HG03064 (cell line): ENCODE results near the gene NFX1.
"Not testable (repeated sequence)": the region's sequence is repeated elsewhere in the genome, so short reads cannot be mapped to it uniquely, and the experiment has no call there.

Experiments
- ATAC-seq: cut with Tn5 transposase; IDR thresholded peaks from one replicate; pipeline ENCODE4 v1.9.1; 2021; ENCODE audit warnings: low read depth; ENCODE audit not compliant: unreplicated experiment

Gene NFX1

GRCh38 chr9:33306037-33306436 is 15.7 kb downstream of the NFX1 start:
- no peak for ATAC-seq

GRCh38 chr9:33307067-33307466 is 16.8 kb downstream of the NFX1 start:
- ATAC-seq: no peak

- no peak for ATAC-seq
Measured at GRCh38 chr9:33309903-33310302, 19.6 kb downstream of the NFX1 start.

- ATAC-seq: no peak
Measured at GRCh38 chr9:33310748-33311147, 20.4 kb downstream of the NFX1 start.

- ATAC-seq: no peak
Measured at GRCh38 chr9:33311953-33312352, 21.6 kb downstream of the NFX1 start.

DNA sequence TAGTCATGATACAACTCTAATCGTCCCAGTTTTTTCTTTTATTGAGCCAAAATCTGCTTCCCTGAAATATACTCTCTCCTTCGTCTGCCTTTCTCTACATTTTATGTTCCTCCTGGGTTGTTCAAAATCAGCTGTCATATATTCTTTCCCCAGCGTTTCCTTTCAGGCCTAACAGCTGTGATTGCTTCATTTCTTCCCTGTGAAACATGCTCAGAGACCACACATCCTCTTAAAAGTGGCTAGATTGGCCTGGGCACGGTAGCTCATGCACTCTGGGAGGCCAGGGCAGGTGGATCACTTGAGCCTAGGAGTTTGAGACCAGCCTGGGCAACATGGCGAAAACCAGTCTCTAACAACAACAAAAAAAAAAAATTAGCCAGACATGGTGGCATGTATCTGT is 25.1 kb downstream of the NFX1 start:
- ATAC-seq: no peak

- not testable (repeated sequence) for ATAC-seq
Measured at GRCh38 chr9:33317136-33317535, 26.8 kb downstream of the NFX1 start.

DNA sequence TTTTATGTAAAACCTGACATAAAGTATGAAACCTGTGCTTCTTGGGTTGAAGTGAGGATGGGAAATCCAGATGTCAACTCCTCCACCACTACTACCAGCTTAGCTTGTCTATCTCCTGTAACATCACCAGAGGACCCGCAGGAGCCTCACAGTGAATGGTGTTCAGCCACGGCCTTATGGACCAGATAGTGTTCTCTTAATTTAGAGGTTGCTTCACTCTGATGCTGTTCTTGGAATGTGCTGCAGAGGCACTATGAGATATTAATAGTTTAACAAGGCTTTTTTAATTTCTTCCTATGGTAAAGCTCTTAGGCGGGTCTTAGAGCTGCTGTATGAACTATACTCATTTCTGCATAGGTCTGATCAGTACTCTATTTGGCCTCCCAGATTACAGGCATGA is 27.9 kb downstream of the NFX1 start:
- ATAC-seq: no peak

GRCh38 chr9:33318781-33319180 is 28.5 kb downstream of the NFX1 start:
- no peak for ATAC-seq

DNA sequence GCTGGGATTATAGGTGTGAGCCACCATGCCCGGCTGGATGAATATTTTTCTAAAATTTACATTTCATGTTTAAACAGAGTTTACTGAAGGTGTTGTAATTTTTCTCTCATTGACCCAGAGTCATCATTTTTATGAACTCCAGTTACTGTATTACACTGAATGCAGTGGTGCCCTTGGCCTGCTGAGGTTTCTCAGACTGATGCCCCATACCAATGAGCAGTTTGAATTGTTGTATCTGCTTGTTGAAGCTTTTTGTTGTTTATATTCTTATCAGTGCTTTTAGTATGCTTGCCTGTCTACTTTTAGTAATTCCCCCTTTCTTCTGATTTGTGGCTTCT is 29.9 kb downstream of the NFX1 start:
- no peak for ATAC-seq

DNA sequence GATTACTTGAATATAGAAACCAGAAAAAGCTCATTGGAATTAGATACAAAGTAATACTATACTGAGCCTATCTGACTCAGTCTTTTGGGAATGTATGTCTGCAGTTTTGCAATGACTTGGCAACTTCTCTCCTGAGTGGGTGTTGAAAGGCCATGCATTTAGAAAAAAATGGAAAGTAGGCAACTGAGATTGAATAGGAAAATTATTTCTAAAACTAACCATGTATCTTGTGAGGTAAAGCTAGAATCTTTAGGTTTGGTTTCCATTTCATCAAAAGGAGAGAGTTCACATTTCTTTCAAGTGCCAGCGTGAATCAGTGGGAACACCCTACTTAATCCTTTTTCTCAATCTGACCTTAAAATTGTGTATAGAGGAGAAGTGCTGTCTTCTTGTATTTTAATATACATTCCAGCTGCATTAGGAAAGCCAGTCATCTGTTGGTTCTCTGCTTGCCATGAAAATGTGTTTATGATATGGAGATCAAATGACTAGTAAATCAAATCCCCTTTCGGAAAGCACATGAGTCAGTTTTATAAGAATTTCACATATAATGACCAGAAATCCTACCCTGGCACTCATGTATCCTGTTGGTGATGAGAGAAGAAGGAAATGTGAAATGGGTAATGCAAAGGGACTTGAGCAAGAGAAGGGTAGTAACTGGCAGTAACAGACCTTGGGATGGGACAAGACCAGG is 30.4 kb downstream of the NFX1 start:
- no peak for ATAC-seq

GRCh38 chr9:33329117-33329563 is 38.8 kb downstream of the NFX1 start:
- ATAC-seq: no peak

- no peak for ATAC-seq
Measured at GRCh38 chr9:33329979-33330378, 39.7 kb downstream of the NFX1 start.

GRCh38 chr9:33331377-33331891 is 41.1 kb downstream of the NFX1 start:
- no peak for ATAC-seq

- ATAC-seq: no peak
Measured at GRCh38 chr9:33332011-33332410, 41.7 kb downstream of the NFX1 start.

GRCh38 chr9:33332956-33333355 is 42.6 kb downstream of the NFX1 start:
- not testable (repeated sequence) for ATAC-seq

DNA sequence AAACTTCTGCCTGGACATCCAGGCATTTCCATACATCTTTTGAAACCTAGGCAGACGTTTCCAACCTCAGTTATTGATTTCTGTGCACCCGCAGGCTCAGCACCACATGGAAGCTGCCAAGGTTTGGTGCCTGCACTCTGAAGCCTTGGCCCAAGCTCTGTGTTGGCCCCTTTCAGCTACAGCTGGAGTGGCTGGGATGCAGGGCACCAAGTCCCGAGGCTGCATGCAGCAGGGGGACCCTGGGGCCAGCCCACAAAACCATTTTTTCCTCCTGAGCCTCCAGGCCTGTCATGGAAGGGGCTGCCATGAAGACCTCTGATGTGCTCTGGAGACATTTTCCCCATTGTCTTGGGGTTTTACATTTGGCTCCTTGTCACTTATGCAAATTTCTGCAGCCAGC is 49.9 kb downstream of the NFX1 start:
- ATAC-seq: no peak

- no peak for ATAC-seq
Measured at GRCh38 chr9:33341182-33341581, 50.9 kb downstream of the NFX1 start.

DNA sequence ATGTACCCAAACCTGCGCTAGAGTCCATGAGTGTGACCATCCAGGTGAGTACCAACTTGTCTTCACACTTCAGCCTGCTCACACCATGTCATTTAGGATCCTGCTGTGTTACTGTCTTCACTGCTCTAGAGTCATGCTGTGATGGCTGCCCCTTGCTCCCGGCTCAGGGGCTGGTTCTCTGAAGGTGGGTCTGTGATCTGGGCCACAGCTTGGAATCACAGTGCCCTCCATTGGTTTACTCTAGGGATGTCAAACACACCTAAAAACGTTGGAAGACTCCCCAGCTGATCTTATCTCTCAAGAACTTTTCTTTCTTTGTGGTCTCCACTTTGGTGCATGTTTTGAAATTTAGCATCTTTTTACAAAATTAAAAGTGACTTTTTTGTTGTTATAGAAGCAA is 53.8 kb downstream of the NFX1 start:
- no peak for ATAC-seq

DNA sequence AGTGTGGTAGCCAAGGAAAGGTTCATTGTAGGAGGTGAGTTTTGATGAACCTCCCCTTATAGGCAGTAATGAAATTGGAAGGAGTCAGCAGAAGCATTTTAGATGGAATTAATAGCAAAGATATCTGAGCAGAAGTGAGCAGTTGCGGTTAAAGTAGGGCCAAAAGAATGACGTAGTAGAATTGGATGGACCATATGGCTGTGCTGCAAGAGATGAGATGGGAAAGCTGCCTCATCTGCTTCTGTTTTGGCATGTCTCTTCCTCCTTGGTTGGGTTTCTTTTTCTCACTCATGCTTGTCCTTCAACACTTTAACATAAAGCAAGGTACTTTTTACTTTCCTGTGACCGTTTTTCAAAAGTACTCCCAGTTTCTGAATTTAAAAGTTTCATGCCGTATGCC is 56.2 kb downstream of the NFX1 start:
- ATAC-seq: no peak

GRCh38 chr9:33348998-33349397 is 58.7 kb downstream of the NFX1 start:
- no peak for ATAC-seq

DNA sequence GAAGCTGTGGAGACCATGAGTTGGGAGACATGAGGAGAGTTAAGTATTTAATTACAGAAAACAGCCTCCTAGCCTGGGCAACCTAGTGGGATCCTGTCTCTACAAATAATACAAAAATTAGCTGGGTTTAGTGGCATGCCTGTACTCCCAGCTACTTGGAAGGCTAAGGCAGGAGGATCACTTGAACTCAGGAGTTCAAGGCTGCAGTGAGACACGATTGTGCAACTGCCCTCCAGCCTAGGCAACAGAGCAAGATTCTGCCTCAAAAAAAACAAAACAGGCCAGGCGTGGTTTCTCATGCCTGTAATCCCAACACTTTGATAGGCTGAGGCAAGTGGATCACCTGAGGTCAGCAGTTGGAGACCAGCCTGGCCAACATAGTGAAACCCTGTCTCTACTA is 59.4 kb downstream of the NFX1 start:
- ATAC-seq: no peak

DNA sequence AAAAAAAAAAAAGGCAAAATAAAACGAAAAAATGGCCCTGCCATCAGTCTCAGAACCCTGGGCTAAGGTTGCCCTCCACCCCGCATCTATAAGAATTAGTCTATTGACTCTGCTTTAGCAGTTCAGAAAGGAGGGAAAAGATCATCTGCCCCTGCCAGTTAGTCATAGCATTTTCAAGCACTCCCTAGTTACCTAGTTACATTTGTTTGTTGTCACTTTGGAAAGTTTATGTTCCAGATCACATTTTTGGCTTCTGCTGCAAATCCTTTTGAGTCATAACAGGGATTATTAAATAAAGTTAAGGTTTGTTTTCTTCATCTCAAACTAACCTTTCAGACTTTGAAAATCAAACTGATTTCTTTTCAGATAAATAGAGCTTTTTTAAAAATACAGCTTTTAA is 60.0 kb downstream of the NFX1 start:
- no peak for ATAC-seq
